GM18519 (cell line): ENCODE measurements around the gene SULF2.

Experiments
- ATAC-seq: cut with Tn5 transposase; IDR thresholded peaks from one replicate; pipeline ENCODE4 v1.9.1; 2021; ENCODE audit warnings: mild to moderate bottlenecking, moderate library complexity; ENCODE audit not compliant: unreplicated experiment, low FRiP score

SULF2 gene

DNA sequence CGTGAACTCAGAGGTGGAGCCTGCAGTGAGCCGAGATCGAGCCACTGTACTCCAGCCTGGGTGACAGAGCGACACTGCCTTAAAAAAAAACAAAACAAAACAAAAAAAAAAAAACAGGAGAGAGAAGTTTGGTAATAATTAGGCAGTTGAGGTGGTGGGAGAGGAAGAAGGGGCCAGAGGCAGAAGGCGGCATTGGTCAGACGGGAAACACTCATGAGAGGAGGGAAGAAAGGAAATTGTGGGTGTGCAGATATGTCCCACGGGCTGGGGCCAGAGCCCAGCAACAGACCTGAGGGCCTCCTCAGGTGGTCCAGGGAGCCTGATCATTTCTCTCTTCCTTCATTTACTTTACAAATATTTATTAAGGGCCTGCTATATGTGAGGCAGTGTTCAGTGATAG, 20.0 kb downstream of the SULF2 start:
- ATAC-seq: no peak

GRCh38 chr20:47764154-47764733, 21.0 kb downstream of the SULF2 start:
- no peak for ATAC-seq

DNA sequence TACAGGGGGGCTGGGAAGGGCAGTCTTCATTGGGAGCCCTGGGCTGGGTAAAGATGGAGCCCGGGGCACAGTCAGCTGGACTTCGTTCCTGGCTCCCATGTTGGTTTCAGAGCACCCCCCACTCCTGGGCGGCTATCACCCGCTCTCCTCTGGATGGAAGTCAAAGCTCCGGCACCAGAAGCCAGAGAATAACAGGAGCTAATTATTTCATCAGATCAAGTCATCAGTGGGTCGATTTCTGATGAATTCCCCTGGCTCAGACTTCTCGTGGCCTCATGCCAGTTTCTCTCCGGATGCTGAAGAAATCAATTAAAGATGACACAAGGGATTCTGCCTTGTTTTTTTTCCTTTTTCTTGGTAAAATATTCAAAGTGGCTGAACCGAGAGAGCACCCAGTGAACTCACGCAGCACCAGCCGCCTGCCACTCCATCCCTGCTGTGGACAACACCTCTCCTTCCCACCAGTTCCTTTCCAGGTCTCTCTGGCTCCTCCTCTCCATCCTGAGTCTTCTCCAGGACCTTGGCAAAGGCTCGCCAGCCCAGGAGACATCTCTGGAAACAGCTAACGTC, 22.5 kb downstream of the SULF2 start:
- no peak for ATAC-seq

- no peak for ATAC-seq
Measured at GRCh38 chr20:47761482-47762047, 23.7 kb downstream of the SULF2 start.

DNA sequence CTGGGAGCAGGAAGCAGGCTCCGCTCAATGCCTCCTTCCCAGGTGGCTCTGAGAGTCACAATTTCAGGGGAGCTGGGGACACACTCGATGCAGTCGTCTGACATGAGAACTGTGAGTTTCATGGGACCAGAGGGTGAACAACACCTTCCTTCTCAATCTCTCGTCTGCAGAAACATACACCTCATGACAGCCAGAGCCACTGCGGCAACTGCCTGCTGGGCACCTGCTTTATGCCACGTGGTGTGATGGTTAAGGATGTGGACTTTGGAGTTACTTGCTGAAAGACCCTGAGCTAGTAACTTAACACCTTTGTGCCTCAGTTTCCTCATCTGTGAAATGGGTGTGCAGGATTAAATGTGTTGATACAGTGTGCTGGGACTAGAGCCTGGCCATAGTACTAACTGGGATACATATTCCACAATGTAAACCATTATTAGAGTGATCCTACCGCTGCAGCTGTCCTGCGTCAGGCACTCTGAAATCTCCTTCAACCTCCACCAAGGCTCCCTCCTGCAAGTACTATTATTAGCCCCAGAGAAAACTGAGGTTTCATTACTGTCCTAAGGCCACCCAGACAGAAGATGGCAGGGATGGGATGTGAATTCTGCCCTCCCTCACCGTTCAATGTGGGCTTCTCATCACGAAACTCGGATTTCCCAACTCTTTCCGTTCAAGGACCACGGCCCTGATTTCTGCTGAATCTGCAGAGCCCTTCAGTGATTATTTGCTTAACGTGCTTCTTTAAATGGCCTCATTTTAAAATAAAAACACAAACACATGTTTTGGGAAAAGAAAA, 24.4 kb downstream of the SULF2 start:
- ATAC-seq: no peak

- ATAC-seq: no peak
Measured at GRCh38 chr20:47758517-47759450, 26.5 kb downstream of the SULF2 start.

DNA sequence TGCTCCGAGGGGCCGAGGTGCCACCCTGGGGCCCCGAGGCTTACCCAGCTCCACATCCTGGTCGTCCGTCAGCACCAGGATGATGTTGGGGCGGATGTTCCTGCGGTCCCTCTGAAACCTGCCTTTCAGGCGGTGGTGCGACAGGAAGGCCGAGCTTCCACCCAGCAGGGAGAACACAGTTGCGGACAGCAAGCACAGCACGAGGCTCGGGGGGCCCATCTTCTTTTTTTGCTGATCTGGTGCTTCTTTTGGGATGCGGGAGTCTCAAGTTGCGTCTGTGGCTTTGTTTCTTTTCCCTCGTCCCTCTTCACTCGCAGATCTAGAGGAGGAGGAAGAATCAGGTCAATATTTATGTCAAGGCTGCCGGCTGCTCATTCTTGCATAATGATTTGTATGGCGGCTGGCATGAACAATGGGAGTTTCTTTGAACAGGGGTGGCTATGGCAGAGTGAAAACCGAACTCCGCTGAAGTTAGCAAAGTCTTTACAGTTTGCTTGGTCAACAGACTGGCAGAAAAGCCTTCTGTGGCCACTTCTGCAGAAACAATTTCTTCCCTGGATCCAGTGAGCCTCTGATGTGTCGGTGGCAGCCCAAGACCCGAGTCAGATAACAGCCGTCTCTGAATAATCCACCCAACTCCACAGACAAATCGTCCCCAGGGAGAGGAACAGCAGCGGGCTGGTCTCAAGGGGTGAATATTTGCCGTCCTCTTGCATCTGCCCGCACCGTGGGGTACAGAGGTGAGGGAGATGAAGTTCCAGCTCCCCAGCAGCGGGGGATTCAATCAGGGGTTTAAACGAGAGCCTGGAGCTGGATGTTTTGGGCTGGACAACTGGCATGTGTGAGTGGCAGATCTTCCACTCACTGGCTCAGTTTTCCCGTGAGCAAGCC, 27.9 kb downstream of the SULF2 start:
- no peak for ATAC-seq

DNA sequence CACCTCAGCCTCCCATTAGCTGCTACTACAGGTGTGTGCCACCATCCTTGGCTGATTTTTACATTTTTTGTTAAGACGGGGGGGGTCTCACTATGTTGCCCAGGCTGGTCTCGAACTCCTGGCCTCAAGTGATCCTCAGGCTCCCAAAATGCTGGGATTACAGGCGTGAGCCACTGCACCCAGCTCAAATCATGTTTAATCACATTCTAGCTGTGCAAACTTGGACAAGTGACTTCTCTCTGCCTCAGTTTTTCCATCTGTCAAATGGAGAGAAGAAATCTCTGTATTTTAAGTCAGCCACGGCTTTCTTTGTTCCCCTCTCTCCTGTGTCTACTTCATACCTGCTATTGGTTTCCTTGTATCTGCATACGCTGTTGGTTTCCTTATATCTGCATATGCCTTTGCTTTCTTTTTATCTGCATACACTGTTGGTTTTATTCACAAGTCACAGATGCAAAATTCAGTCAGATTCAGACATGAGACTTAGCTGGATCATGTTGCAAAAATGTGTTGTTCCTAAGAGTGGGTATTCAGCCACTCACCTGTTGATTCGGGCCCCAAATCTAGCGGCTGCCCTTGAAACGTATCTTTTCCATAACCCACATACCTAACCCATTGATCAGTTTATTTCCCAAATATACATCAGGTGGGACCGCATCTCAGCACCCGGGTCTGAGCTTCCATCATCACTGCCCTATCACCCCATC, 30.2 kb downstream of the SULF2 start:
- ATAC-seq: no peak

GRCh38 chr20:47754388-47754715, 30.9 kb downstream of the SULF2 start:
- ATAC-seq: no peak

DNA sequence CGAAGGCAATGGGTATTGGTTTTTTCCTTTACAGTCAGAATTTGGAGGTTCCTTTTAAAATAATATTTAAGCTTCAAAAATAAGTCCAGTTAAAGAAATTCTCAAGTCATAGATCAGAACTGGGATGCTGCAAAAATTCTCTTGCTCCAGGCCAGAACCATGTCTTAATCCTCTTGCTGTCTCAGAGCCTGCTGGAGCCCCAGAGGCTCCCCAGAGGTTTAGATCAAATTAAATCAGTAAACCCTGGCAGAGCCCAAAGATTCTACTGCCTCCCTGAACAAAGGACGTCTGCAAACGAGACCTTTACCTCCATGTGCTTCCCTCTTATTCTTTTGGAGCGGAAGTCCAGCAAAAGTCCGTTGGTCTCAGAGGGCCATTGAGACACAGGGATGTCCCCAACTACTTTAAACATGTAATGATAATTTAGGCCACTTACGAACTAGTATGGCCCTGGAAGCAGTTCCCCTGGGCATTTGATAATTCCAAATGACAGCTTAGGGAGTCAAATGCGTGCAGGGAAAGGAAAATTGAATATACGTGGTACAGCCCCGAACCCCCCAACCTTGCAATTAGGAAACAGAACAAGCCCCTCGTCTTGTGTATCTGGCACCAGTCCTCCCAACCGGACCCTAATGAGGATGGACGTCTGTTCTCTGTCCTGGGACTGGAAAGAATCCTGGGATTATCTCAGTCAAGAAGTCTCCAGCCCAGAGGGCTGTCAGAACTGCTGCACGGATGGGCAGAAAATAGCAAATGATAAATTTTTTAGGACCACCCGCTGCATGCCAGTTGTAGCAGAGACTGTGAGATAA, 31.5 kb downstream of the SULF2 start:
- no peak for ATAC-seq

GRCh38 chr20:47751449-47751848, 33.8 kb downstream of the SULF2 start:
- ATAC-seq: no peak

- ATAC-seq: no peak
Measured at GRCh38 chr20:47749339-47749738, 35.9 kb downstream of the SULF2 start.

DNA sequence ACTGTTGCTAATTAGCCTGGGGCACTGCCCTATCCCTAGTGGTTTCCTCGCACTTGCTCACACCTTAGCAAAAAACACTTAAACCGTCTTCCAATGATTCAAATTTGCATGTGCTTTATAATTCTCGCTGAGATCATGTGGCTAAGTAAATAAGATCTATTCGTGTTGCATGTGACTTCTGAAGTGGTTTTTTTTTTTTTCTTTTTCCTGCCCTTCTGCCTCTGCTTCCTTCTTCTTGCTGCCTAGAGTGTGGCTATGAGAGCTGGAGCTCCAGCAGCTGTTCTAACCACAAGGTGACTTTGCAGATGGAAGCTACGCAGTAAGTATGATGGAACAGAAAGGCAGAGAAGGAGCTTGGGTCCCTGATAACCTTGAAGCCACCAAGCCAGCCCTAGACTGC, 36.5 kb downstream of the SULF2 start:
- no peak for ATAC-seq

GRCh38 chr20:47748069-47748468, 37.2 kb downstream of the SULF2 start:
- ATAC-seq: no peak

- ATAC-seq: no peak
Measured at GRCh38 chr20:47747669-47748031, 37.6 kb downstream of the SULF2 start.

DNA sequence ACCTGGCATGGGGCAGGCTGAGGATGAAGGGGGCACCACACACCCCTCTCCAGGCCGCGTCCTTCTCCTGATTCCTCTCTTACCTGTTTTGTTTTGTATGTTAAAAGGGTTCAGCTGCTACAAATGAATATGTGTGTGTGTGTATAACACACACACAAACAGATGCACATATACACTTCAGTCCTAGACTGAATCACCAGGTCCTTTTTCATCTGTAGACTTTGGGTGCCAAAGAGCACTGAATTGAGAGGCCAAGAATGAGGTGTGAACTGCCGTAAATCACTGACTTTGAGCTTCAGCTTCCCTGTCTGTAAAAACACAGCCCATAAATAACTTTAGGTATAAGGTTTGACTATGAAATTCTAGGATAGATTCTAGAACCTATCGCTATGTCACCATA, 40.5 kb downstream of the SULF2 start:
- ATAC-seq: no peak

DNA sequence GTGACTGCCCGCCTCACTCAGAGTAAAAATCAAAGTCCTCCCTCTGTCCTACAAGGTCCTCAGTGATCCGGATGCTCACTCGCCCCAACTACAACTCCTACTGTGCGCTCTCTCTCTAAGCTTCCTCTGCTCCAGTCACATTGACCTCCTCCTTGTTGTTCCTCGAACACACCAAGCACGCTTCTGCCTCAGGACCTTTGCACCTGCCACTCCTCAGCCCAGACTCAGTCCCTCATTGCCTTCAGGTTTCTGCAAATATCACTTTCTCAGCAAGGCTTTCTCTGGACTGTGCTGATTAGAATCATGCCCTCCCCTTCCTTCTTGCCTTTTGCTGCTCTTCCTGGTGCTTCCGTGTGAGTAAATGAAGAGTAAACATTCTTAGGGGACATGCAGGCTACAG, 41.6 kb downstream of the SULF2 start:
- no peak for ATAC-seq
